SK-N-MC (cell line): Measurements from ENCODE around the gene SLC47A2.

Source experiments
- EZH2 ChIP-seq: fragments of 200-600 bp; sonication (generic); IDR thresholded peaks from one replicate; pipeline ENCODE4 v1.6.1; 2017; ENCODE audit warnings: antibody characterized with exemption
- FOXP2 ChIP-seq: optimal IDR thresholded peaks from 2 replicates; pipeline ENCODE3; 2011; ENCODE audit warnings: mild to moderate bottlenecking, moderate library complexity; ENCODE audit not compliant: insufficient read depth; ENCODE audit errors: extremely low read length, control extremely low read depth
- POLR2AphosphoS5 ChIP-seq: IDR thresholded peaks from 2 replicates; pipeline ENCODE4 v1.6.1; 2012; ENCODE audit warnings: mild to moderate bottlenecking, low read depth, low read length, borderline replicate concordance

DNA sequence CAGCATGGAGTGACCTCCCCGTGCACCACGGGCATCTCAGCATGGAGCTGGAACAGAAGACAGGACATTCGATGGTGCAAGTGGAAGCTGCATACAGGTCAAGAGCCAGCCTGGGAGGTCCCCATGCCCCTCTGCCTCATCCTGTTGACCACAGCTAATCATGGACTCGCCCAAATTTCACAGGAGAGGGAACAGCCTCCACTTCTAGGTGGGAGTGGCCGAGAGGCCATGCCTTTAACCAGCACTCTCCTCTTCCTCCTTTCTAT, 3.8 kb upstream of the SLC47A2 start:
- TF ChIP-seq EZH2, result no peak
- TF ChIP-seq POLR2AphosphoS5, result no peak
- TF ChIP-seq FOXP2, result no peak
